Activated naive CD8-positive, alpha-beta T cell treated with anti-CD3 and anti-CD28 coated beads, Interleukin-2, amount 50 U/mL, for 24 hours (primary cell): ENCODE measurements around the gene GCKR.

ENCODE experiments used
- ATAC-seq: fragments of 150-1000 bp; cut with Tn5 transposase; one replicate; pipeline ENCODE4 v1.10.0; 2021
- DNase-seq: peaks from one replicate; pipeline ENCODE4 v3.0.0; 2021
- H3K27ac Mint-ChIP-seq: one replicate; pipeline ENCODE4 v1.8.0; 2021; ENCODE audit warnings: mild to moderate bottlenecking, mixed read lengths
- H3K27me3 Mint-ChIP-seq: one replicate; pipeline ENCODE4 v1.8.0; 2021; ENCODE audit warnings: mixed read lengths
- H3K36me3 Mint-ChIP-seq: one replicate; pipeline ENCODE4 v1.8.0; 2021; ENCODE audit warnings: low read depth, mixed read lengths
- H3K4me1 Mint-ChIP-seq: one replicate; pipeline ENCODE4 v1.8.0; 2021; ENCODE audit warnings: mixed read lengths
- H3K4me3 Mint-ChIP-seq: one replicate; pipeline ENCODE4 v1.8.0; 2021; ENCODE audit warnings: mild to moderate bottlenecking, moderate library complexity, mixed read lengths
- H3K9me3 Mint-ChIP-seq: one replicate; pipeline ENCODE4 v1.8.0; 2021; ENCODE audit warnings: mixed read lengths

Gene GCKR

DNA sequence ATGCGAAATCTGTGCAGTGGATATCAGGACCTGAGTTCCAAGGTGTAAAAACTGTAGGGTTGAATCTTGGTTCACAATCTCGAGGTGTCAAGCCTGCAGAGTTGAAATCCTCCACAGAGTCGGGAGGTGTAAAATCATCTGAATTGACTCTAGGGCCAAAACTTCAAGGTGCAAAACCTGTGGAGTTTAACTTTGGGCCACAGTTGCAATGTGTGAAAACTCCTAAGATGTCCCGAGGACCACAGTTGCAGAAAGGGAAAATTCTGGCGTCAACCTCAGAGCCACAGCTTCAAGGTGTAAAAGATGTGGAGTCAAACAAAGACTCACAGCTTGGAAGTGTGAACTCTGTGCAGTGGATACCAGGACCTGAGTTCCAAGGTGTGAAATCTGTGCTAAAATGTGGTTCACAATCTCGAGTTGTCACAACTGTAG is 76.4 kb downstream of the GCKR start:
- Mint-ChIP-seq H3K27ac (no peak overlapping the region), H3K9me3 (peaks cover 28% of the 10 kb centered on the region), H3K27me3 (peaks cover 11% of the 10 kb centered on the region), H3K4me1 (peaks cover 1% of the 10 kb centered on the region), H3K36me3 (no peaks in the 10 kb centered on the region), H3K4me3 (no peak overlapping the region)
- DNase-seq (no peak), ATAC-seq (no peak)
